Measurements from ENCODE around the gene ASB3.
"Not testable (repeated sequence)": the region's sequence is repeated elsewhere in the genome, so short reads cannot be mapped to it uniquely, and the experiment has no call there.

Gene ASB3

GRCh38 chr2:53729143-53729762 is 57.5 kb downstream of the ASB3 start:
- DNase-seq, result no peak

DNA sequence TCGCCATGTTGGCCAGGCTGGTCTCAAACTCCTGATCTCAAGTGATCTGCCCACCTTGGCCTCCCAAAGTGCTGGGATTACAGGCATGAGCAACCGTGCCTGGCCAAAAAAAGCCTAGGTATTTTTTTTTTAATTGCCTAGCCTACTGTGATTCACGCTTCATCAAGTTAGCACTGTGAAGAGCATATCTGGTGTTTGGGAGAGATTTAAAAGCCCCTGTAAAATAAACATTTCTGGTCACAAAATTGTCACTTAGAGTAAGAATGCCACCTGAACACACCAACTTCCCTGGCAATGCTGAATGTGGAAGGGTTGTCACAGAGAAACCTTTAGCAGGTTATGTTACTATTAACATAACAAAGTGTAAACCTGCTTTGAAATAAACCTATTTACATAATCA is 58.8 kb downstream of the ASB3 start:
- no peak for DNase-seq

DNA sequence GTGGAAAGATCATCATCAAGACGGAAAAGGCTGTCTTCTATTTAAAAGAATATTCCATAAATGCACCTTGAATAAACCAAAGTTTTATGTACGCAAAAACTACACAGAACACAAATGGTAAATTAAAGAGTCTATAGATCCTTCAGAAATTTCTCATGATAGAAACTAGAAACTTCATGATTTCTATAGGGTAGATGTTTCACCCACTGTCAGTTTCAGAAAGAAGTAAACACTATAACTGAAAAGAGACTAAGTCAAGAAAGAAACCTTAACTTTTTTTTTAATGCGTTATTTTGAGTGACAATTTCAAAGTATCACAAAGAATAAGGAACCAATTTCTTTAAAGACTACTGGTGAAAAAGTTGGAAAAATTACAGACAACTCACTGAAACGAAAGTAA is 61.1 kb downstream of the ASB3 start:
- no peak for DNase-seq

DNA sequence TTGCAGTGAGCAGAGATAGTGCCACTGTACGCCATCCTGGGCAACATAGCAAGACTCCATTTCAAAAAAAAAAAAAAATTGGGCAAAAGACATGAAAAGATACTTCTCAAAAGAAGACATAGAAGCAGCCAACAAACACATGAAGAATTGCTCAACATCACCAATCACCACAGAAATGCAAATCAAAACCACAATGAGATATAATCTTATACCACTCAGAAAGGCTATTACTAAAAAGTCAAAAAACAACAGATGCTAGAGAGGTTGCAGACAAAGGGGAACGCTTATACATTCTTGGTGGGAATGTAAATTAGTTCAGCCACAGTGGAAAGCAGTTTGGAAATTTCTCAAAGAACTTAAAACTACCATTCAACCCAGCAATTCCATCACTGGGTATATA is 62.2 kb downstream of the ASB3 start:
- no peak for DNase-seq

GRCh38 chr2:53720944-53721343 is 65.8 kb downstream of the ASB3 start:
- not testable (repeated sequence) for DNase-seq

DNA sequence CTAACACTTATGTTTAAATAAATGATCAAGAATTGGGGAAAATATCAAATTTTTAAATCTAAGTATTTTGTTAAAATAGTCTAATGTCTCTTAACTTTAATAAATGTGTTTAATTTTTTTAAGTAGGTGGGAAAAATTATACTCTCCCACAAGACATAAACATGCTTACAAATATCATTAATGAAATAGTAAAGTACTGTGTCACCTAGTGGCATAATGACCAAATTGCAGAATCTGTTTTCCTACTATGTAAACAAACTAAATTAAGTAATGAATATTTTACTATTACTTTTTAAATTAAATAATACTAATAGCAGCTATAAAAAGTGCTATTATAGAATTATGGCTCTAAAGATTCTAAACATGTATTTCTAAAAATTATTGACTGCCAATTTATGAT is 71.2 kb downstream of the ASB3 start:
- no peak for DNase-seq

DNA sequence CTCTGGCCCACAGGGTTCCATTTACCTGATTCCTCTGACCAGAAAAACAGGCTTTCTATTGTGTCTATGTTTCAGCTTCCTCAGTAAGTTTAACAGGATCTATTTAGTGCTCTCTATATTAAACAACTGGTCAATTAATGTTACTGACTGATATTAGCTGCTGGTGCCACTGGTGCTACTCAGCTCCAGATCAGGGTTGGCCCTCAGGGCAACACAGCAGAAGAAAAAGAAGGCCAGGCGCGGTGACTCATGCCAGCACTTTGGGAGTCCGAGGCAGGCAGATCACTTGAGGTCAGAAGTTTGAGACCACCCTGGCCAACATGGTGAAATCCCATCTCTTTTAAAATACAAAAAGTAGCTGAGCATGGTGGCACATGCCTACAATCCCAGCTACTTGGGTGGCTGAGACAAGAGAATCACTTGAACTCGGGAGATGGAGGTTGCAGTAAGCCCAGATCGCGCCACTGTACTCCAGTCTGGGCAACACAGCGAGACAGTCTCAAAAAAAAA is 75.4 kb downstream of the ASB3 start:
- DNase-seq, result no peak

- DNase-seq, result no peak
Measured at GRCh38 chr2:53708988-53709387, 77.8 kb downstream of the ASB3 start.

GRCh38 chr2:53701221-53701620 is 85.5 kb downstream of the ASB3 start:
- no peak for DNase-seq

GRCh38 chr2:53697686-53698085 is 89.1 kb downstream of the ASB3 start:
- no peak for DNase-seq

GRCh38 chr2:53697092-53697491 is 89.7 kb downstream of the ASB3 start:
- DNase-seq, result no peak

DNA sequence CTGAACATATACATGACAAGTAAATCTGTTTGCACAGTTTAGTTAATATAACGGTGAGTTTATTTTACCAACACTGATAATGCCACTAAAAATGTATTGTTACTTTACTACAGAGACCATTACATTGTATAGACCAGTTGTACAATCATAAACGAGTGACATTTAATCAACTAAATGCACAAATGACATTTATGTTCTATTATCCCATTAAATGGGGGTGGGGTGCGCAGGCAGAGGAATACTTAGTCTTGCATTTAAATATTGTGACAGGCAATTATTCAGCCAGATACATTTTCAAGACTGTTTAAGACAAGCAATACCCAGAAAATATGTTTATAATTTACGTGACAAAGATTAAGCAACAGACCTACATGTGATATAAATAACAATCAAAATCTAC is 91.2 kb downstream of the ASB3 start:
- DNase-seq, result no peak

DNA sequence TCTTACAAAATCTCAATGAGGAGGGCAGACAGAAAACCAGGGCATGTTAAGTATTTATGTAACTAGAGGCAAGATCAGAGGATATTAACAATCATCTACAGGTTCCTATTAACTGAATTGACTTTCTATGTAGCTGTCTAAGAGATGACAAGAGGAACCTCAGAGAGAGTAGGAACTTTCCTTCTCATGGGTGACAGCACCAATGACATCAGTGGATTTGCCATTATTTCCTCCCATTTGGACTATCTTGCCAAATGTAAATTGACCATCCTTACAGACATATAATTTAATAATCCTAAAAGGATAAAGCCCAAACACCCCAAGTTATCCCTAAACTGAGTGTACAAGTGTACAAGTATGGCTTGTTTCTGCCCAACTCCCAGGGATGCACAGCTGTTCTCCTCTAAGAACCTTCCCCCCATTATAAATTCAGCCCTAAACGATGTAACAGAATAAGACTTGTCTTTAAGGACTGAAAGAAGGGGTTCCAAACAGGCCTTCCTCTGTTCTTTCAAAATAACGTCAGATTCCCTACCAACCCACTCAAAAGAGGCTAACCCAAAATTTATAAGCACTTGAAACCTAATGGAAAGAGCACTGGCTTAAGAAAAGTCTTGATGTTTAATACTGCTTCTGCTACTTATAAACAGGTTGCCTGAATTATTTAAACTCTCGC is 92.5 kb downstream of the ASB3 start:
- no peak for DNase-seq

- DNase-seq, result no peak
Measured at GRCh38 chr2:53690876-53691275, 95.9 kb downstream of the ASB3 start.

DNA sequence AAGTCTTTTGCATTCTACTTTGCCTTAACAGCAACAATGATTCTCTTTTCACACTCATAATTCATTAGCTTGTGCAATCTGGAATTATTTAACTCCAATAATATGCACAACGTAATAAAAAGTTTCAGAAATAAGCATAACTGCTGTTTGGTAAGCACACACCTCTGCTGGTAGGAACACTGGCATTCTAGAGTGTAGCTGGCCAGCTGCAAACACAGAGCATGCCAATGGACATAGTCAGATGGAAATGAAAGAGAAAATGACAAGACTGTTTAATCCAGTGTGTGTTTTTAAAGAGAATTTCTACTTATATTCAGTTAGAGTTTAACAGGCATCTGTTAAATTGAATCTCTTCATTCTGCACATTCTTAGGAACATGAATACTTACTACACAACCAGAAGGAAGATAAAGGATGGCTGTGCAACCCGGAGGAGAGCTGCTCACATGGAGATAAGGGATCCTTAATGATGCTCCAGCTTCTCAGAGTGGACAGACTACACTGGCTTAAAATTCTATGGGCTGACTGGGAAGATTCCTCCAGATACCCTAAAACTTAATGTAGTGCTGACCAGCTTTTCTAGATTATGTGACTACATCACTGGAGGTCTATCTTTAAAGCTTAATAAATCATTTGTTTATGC is 113.8 kb downstream of the ASB3 start:
- DNase-seq, result no peak

- no peak for DNase-seq
Measured at GRCh38 chr2:53670331-53670730, 116.4 kb downstream of the ASB3 start.

- no peak for DNase-seq
Measured at GRCh38 chr2:53668624-53669026, 118.1 kb downstream of the ASB3 start.

GRCh38 chr2:53667130-53667529 is 119.6 kb downstream of the ASB3 start:
- DNase-seq, result not testable (repeated sequence)

DNA sequence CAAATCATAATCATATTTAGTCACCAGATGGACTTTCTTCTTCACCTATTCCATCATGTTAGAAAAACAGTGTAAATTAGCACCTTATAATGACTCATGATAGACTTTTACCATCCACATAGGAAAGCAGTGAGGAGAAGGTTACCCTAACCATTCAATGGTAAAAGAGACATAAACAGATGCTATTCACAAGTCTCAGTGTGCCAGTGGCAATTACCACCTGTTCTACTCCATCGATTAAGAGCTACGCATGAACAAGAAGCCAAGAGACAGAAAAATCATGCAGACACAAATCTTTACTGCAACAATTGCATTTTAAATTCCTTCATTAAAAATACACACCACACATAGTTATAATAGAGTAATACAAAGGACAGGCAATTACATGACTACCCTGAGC is 125.9 kb downstream of the ASB3 start:
- DNase-seq, result no peak

GRCh38 chr2:53658474-53658873 is 128.3 kb downstream of the ASB3 start:
- not testable (repeated sequence) for DNase-seq

- no peak for DNase-seq
Measured at GRCh38 chr2:53655256-53655655, 131.5 kb downstream of the ASB3 start.

DNA sequence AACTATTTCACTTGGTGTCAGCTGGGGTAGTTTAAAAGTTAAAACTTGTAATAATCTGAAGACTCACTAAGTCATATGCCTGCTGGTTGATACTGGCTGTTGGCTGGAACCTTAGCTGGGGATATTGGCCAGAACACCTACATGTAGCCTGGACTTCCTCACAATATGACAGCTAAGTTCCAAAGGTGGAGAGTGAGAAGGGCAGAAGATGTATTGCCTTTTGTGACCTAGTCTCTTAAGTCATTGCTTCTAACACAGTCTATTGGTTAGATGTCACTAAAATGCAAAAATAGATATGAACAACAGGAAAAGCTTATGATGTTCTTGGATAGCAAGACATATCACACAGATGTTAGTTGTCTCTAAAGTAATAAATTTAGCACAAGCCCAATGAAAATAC is 132.4 kb downstream of the ASB3 start:
- DNase-seq, result no peak

GRCh38 chr2:53652131-53652530 is 134.6 kb downstream of the ASB3 start:
- no peak for DNase-seq

GRCh38 chr2:53646788-53647187 is 140.0 kb downstream of the ASB3 start:
- no peak for DNase-seq
